Parathyroid adenoma (tissue), 2 donors: ENCODE measurements around the gene CAMK2D.

Source experiments
- H2AFZ ChIP-seq: fragments of 300-600 bp; sonication (generic); one replicate; pipeline ENCODE4 v1.7.0; 2017; ENCODE audit warnings: antibody characterized with exemption, mild to moderate bottlenecking
- H3K27ac ChIP-seq: fragments of 300-600 bp; sonication (generic); one replicate; pipeline ENCODE4 v1.7.0; 2017
- H3K27me3 ChIP-seq: fragments of 300-600 bp; sonication (generic); one replicate; pipeline ENCODE4 v1.7.0; 2017; ENCODE audit warnings: low read length; ENCODE audit not compliant: control insufficient read depth, insufficient read depth
- H3K36me3 ChIP-seq: fragments of 300-600 bp; sonication (generic); one replicate; pipeline ENCODE4 v1.7.0; 2017; ENCODE audit warnings: low read length; ENCODE audit not compliant: control insufficient read depth, insufficient read depth
- H3K4me1 ChIP-seq: fragments of 300-600 bp; sonication (generic); one replicate; pipeline ENCODE4 v1.7.0; 2017; ENCODE audit warnings: control low read depth
- H3K4me2 ChIP-seq: fragments of 300-600 bp; sonication (generic); one replicate; pipeline ENCODE4 v1.7.0; 2017; ENCODE audit warnings: low read length
- H3K4me3 ChIP-seq: fragments of 300-600 bp; sonication (generic); one replicate; pipeline ENCODE4 v1.7.0; 2017; ENCODE audit warnings: low read depth, low read length
- H3K79me2 ChIP-seq: fragments of 300-600 bp; sonication (generic); one replicate; pipeline ENCODE4 v1.7.0; 2017; ENCODE audit warnings: control low read depth
- H3K9ac ChIP-seq: fragments of 300-600 bp; sonication (generic); one replicate; pipeline ENCODE4 v1.7.0; 2017; ENCODE audit warnings: mild to moderate bottlenecking
- H3K9me3 ChIP-seq: fragments of 300-600 bp; sonication (generic); one replicate; pipeline ENCODE4 v1.7.0; 2017; ENCODE audit warnings: low read length; ENCODE audit not compliant: control insufficient read depth
- TF ChIP-seq, protein P1 (sequence below): fragments of 300-600 bp; sonication (generic); IDR thresholded peaks from one replicate; pipeline ENCODE4 v1.7.0; 2017; ENCODE audit warnings: antibody characterized with exemption, mild to moderate bottlenecking
- donor health status: primary hyperparathyroidism.

Gene CAMK2D

DNA sequence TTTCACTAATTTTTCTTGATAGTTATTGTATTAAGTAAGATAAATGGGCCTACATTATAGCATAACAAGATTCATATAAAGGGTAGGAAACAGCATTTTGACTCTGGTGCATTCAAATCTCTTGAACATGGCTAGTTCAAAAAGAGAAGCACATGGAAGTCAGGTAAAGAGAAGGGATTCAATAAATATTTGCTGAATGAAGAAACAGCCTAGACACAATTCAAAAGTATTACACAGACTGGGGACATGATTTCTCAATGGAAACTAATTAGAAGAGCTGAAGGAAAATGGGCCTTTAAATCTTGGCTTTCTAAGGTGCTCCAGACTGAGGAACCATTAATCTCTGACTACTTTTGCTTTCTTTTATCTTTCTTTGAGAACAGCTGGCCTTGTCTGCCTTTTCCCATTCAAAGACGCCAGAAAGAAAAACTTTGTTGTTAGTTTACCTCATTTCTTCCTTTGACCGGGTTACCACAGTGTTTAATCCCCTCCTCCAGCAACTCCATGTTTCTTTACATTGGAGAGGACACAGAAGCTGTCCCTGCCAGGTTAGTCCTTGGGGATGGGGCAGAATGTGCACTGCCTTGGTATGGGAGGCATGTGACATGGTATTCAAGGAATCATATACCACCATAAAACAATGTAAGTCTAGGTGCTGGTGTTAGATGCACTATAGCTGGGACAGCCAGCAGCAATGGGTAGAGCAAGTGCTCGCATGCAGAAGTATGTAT is 264.2 kb downstream of the CAMK2D start:
- Histone ChIP-seq H3K4me1 (no peaks in the 10 kb centered on the region), H3K79me2 (no peaks in the 10 kb centered on the region), H3K36me3 (no peaks in the 10 kb centered on the region), H3K9me3 (no peaks in the 10 kb centered on the region), H3K4me3 (no peak overlapping the region), H3K9ac (no peak overlapping the region), H2AFZ (no peak overlapping the region), H3K27me3 (no peaks in the 10 kb centered on the region), H3K27ac (no peak overlapping the region), H3K4me2 (no peak overlapping the region)
- TF ChIP-seq, protein P1, sequence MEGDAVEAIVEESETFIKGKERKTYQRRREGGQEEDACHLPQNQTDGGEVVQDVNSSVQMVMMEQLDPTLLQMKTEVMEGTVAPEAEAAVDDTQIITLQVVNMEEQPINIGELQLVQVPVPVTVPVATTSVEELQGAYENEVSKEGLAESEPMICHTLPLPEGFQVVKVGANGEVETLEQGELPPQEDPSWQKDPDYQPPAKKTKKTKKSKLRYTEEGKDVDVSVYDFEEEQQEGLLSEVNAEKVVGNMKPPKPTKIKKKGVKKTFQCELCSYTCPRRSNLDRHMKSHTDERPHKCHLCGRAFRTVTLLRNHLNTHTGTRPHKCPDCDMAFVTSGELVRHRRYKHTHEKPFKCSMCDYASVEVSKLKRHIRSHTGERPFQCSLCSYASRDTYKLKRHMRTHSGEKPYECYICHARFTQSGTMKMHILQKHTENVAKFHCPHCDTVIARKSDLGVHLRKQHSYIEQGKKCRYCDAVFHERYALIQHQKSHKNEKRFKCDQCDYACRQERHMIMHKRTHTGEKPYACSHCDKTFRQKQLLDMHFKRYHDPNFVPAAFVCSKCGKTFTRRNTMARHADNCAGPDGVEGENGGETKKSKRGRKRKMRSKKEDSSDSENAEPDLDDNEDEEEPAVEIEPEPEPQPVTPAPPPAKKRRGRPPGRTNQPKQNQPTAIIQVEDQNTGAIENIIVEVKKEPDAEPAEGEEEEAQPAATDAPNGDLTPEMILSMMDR, result no peak

DNA sequence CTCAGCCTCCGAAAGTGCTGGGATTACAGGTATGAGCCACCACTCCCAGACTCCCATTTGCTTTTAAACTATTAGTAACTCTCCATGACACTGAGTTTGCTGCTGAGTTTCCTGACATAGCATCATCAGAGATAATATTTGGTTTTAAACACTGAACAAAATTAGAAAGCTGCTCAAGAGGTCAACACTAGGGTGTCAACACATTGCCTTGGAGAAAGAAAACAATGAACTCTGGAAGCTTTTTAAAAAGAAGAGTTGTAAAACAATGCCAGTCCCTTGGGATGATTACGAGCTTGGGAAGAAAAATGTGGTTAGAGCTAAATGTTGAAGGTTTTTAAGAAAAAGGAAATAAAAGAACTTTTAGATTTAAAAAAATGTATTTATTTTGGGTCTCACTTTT is 264.8 kb downstream of the CAMK2D start:
- TF ChIP-seq, protein P1, result no peak
- no peak overlapping the region for H3K9ac ChIP-seq
- no peaks in the 10 kb centered on the region for H3K27me3 ChIP-seq
- no peaks in the 10 kb centered on the region for H3K79me2 ChIP-seq
- no peak overlapping the region for H2AFZ ChIP-seq
- H3K9me3 ChIP-seq, result no peaks in the 10 kb centered on the region
- H3K4me1 ChIP-seq, result no peaks in the 10 kb centered on the region
- H3K4me3 ChIP-seq, result no peak overlapping the region
- no peak overlapping the region for H3K4me2 ChIP-seq
- no peak overlapping the region for H3K27ac ChIP-seq
- H3K36me3 ChIP-seq, result no peaks in the 10 kb centered on the region

DNA sequence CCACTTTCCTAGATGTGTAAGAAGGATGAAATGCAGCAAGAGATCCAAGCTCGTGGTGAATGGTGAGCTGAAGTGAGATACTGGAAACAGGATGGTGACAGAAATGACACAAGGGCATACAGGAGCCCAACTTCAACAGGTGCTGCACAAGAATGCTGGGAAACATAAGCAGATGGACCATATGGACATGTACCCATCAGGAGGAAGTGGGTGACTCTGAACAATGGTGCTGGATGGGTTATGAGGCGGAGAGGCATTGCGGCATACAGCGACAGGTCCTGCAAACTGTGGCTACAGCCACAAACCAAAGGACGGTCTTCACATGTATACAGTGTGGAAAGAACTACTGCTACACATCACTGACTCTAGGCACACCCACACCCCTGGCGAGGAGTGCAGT is 265.7 kb downstream of the CAMK2D start:
- H3K27ac ChIP-seq, result no peak overlapping the region
- no peak overlapping the region for H3K4me2 ChIP-seq
- no peaks in the 10 kb centered on the region for H3K4me1 ChIP-seq
- no peaks in the 10 kb centered on the region for H3K9me3 ChIP-seq
- H3K79me2 ChIP-seq, result no peaks in the 10 kb centered on the region
- H3K4me3 ChIP-seq, result no peak overlapping the region
- H3K9ac ChIP-seq, result no peak overlapping the region
- TF ChIP-seq, protein P1, result no peak
- no peaks in the 10 kb centered on the region for H3K36me3 ChIP-seq
- H2AFZ ChIP-seq, result no peak overlapping the region
- H3K27me3 ChIP-seq, result no peaks in the 10 kb centered on the region

DNA sequence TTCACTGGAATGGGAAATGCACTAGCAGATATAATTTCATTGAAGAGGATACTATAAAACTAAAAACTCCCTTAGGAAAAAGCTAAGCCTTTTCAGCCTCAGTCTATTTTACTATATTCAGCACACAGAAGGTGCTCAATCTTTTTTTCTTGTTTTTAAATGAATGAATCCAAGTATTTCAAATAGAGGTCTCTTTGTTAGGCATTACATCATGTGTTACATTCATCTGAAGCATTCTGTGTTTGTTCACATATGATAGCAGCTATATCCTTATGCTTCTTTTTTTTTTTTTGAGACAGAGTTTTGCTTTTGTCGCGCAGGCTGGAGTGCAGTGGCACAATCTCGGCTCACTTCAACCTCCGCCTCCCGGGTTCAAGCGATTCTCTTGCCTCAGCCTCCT is 278.4 kb downstream of the CAMK2D start:
- H3K27ac ChIP-seq, result no peak overlapping the region
- no peaks in the 10 kb centered on the region for H3K79me2 ChIP-seq
- H3K9me3 ChIP-seq, result no peaks in the 10 kb centered on the region
- no peak overlapping the region for H3K4me3 ChIP-seq
- H3K27me3 ChIP-seq, result no peaks in the 10 kb centered on the region
- TF ChIP-seq, protein P1, result no peak
- H2AFZ ChIP-seq, result no peak overlapping the region
- no peak overlapping the region for H3K4me2 ChIP-seq
- H3K36me3 ChIP-seq, result peaks cover 2% of the 10 kb centered on the region
- no peaks in the 10 kb centered on the region for H3K4me1 ChIP-seq
- no peak overlapping the region for H3K9ac ChIP-seq

DNA sequence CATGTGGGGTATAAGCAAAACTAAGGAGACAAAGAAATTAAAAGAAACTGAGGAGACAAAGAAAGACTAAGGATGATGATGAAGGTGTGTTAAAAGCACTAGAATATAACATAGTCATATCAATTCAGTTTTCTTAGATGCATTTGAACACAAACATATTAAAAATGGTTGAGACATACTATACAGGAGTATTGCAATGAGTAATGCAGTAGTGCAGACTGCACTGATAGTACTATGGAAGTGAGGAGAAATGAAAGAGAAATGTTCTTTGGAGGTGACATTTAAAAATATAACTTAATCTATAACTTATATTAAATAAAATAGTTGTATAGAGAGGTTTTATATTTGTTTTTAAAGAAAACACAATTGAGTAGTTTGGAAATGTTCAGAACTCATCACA is 279.2 kb downstream of the CAMK2D start:
- Histone ChIP-seq H3K27me3 (no peaks in the 10 kb centered on the region), H2AFZ (no peak overlapping the region), H3K27ac (no peak overlapping the region), H3K4me1 (no peaks in the 10 kb centered on the region), H3K9ac (no peak overlapping the region), H3K36me3 (peaks cover 2% of the 10 kb centered on the region), H3K79me2 (no peaks in the 10 kb centered on the region), H3K4me3 (no peak overlapping the region), H3K9me3 (no peaks in the 10 kb centered on the region), H3K4me2 (no peak overlapping the region)
- TF ChIP-seq, protein P1, result no peak
